Calu3 (cell line): Measurements from ENCODE around the gene DPF3. TPM values are rescaled to one million over a fixed set of nuclear protein-coding genes. Genes with fewer than 3 reads are reported as not detected.

ENCODE experiments used
- BruUV-seq: library from RNA; stranded (reverse); fragments of 400-500 nt; replicated peaks from 2 replicates; lab custom pipeline; 2021; lab: Mats Ljungman, UMichigan
- CTCF ChIA-PET: fragments of 300-600 bp; sonication (Branson Sonifier 250); formaldehyde crosslinking; loops from one replicate; lab custom pipeline; 2022; ENCODE audit warnings: antibody characterized with exemption; lab: Charles Lee
- DNase-seq: peaks from one replicate; pipeline ENCODE4 v3.0.0; 2022
- H3K27ac Mint-ChIP-seq: one replicate; pipeline ENCODE4 v1.8.0; 2022; ENCODE audit warnings: mixed read lengths; ENCODE audit not compliant: unreplicated experiment
- H3K27me3 Mint-ChIP-seq: one replicate; pipeline ENCODE4 v1.8.0; 2022; ENCODE audit warnings: mixed read lengths; ENCODE audit not compliant: unreplicated experiment
- H3K36me3 Mint-ChIP-seq: one replicate; pipeline ENCODE4 v1.8.0; 2022; ENCODE audit warnings: mild to moderate bottlenecking, moderate library complexity, mixed read lengths; ENCODE audit not compliant: insufficient read depth, unreplicated experiment
- H3K4me1 Mint-ChIP-seq: one replicate; pipeline ENCODE4 v1.8.0; 2022; ENCODE audit warnings: mild to moderate bottlenecking, low read depth, mixed read lengths; ENCODE audit not compliant: unreplicated experiment
- H3K4me3 Mint-ChIP-seq: one replicate; pipeline ENCODE4 v1.8.0; 2022; ENCODE audit warnings: mild to moderate bottlenecking, low read depth, moderate library complexity, mixed read lengths; ENCODE audit not compliant: unreplicated experiment
- H3K9me3 Mint-ChIP-seq: one replicate; pipeline ENCODE4 v1.8.0; 2022; ENCODE audit warnings: low read depth, mixed read lengths; ENCODE audit not compliant: unreplicated experiment
- intact Hi-C: fragments of 100-400 bp; cut with micrococcal nuclease; formaldehyde crosslinking; loops from one replicate; pipeline ENCODE4 v1.10.0; 2022; ENCODE audit not compliant: unreplicated experiment
- total RNA-seq: library from RNA; stranded (reverse); gene quantifications from 2 replicates; pipeline ENCODE4 v1.2.3, GENCODE V29; 2022
- TF ChIP-seq, protein P1 (sequence below): fragments of 200-600 bp; IDR thresholded peaks from one replicate; pipeline ENCODE4 v1.8.0; 2022; ENCODE audit warnings: antibody characterized with exemption; ENCODE audit not compliant: unreplicated experiment

The DPF3 gene
- total RNA-seq, 1 experiment from 2014 or later = 9.6 TPM

- Mint-ChIP-seq H3K27me3 (peaks cover 38% of the 10 kb centered on the region), H3K4me1 (peaks cover 8% of the 10 kb centered on the region), H3K36me3 (no peaks in the 10 kb centered on the region)
Observed at GRCh38 chr14:72631401-72631800, 262.5 kb downstream of the DPF3 start.

GRCh38 chr14:72630374-72630773, 263.5 kb downstream of the DPF3 start:
- Mint-ChIP-seq H3K9me3 (peaks cover 9% of the 10 kb centered on the region), H3K4me3 (no peak overlapping the region), H3K27ac (no peak overlapping the region), H3K4me1 (peaks cover 8% of the 10 kb centered on the region), H3K27me3 (peaks cover 31% of the 10 kb centered on the region), H3K36me3 (no peaks in the 10 kb centered on the region)
- intact Hi-C loops = no loop called here
- CTCF ChIA-PET = interaction anchor here (1.5 kb wide), 1 partner anchor 275 kb away, joined by 3 read pairs; no protein-coding TSS in a partner anchor
- no TSS peak for BruUV-seq
- TF ChIP-seq, protein P1, sequence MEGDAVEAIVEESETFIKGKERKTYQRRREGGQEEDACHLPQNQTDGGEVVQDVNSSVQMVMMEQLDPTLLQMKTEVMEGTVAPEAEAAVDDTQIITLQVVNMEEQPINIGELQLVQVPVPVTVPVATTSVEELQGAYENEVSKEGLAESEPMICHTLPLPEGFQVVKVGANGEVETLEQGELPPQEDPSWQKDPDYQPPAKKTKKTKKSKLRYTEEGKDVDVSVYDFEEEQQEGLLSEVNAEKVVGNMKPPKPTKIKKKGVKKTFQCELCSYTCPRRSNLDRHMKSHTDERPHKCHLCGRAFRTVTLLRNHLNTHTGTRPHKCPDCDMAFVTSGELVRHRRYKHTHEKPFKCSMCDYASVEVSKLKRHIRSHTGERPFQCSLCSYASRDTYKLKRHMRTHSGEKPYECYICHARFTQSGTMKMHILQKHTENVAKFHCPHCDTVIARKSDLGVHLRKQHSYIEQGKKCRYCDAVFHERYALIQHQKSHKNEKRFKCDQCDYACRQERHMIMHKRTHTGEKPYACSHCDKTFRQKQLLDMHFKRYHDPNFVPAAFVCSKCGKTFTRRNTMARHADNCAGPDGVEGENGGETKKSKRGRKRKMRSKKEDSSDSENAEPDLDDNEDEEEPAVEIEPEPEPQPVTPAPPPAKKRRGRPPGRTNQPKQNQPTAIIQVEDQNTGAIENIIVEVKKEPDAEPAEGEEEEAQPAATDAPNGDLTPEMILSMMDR = no peak
- DNase-seq = no peak

More at GRCh38 chr14:72631401-72631800, 262.5 kb downstream of the DPF3 start:
- no TSS peak for BruUV-seq
- Mint-ChIP-seq H3K9me3 (peaks cover 3% of the 10 kb centered on the region), H3K4me3 (no peak overlapping the region), H3K27ac (no peak overlapping the region)
- intact Hi-C loops = no loop called here
- TF ChIP-seq, protein P1 = no peak
- CTCF ChIA-PET = interaction anchor here (1.5 kb wide), 1 partner anchor 274 kb away, joined by 3 read pairs; no protein-coding TSS in a partner anchor
- DNase-seq = no peak

- CTCF ChIA-PET = no interaction called here
- no peaks in the 10 kb centered on the region for H3K36me3 Mint-ChIP-seq
- BruUV-seq = no TSS peak
- TF ChIP-seq, protein P1 = no peak
- peaks cover 9% of the 10 kb centered on the region for H3K9me3 Mint-ChIP-seq
- H3K4me3 Mint-ChIP-seq = no peak overlapping the region
- H3K27ac Mint-ChIP-seq = no peak overlapping the region
- H3K27me3 Mint-ChIP-seq = peaks cover 31% of the 10 kb centered on the region
- peaks cover 8% of the 10 kb centered on the region for H3K4me1 Mint-ChIP-seq
- intact Hi-C loops = no loop called here
- DNase-seq = no peak
Observed at GRCh38 chr14:72629534-72629933, 264.4 kb downstream of the DPF3 start.

GRCh38 chr14:72625689-72626088, 268.2 kb downstream of the DPF3 start:
- TF ChIP-seq, protein P1 = no peak
- Mint-ChIP-seq H3K36me3 (peaks cover 5% of the 10 kb centered on the region), H3K9me3 (peaks cover 11% of the 10 kb centered on the region), H3K4me1 (no peaks in the 10 kb centered on the region), H3K27me3 (peaks cover 24% of the 10 kb centered on the region), H3K27ac (no peak overlapping the region), H3K4me3 (no peak overlapping the region)
- no peak for DNase-seq
- CTCF ChIA-PET = no interaction called here
- no TSS peak for BruUV-seq
- intact Hi-C loops = no loop called here
